Thyroid gland (tissue), 4 donors: Measurements from ENCODE around the gene KCNJ18. TPM values are rescaled to one million over a fixed set of nuclear protein-coding genes. Genes with fewer than 3 reads are reported as not detected.
"Not testable (repeated sequence)": the region's sequence is repeated elsewhere in the genome, so short reads cannot be mapped to it uniquely, and the experiment has no call there.

Source experiments
- DNase-seq, 2 donors: peaks; one replicate each; pipeline ENCODE4 v3.0.0-alpha.2; 2019
- H3K27ac ChIP-seq, 3 donors: fragments of 200-600 bp; sonication (generic); 1 replicate in 2 of 3; 2 replicates in 1 of 3; pipeline ENCODE4 v1.5.1; 2016 to 2019; ENCODE audit warnings: mild to moderate bottlenecking in 1 of 3, moderate library complexity in 1 of 3
- H3K27me3 ChIP-seq: fragments of 200-600 bp; sonication (generic); one replicate; pipeline ENCODE4 v1.5.1; 2019
- H3K36me3 ChIP-seq, 2 donors: fragments of 200-600 bp; sonication (generic); one replicate each; pipeline ENCODE4 v1.5.1; 2016 to 2019
- H3K4me1 ChIP-seq, 2 donors: fragments of 200-600 bp; sonication (generic); one replicate each; pipeline ENCODE4 v1.5.1; 2017 to 2019
- H3K4me3 ChIP-seq, 3 donors: fragments of 200-600 bp; sonication (generic); replicated peaks in 1 of 3; 1 replicate in 2 of 3; 2 replicates in 1 of 3; pipeline ENCODE4 v1.5.1; 2016; ENCODE audit warnings: mild to moderate bottlenecking in 1 of 3
- H3K9me3 ChIP-seq: fragments of 200-600 bp; sonication (generic); one replicate; pipeline ENCODE4 v1.5.1; 2017
- POLR2A ChIP-seq, 2 donors: fragments of 450-650 bp; IDR thresholded peaks; one replicate each; pipeline ENCODE4 v1.6.1; 2017; ENCODE audit warnings: antibody characterized with exemption in 2 of 2, mild to moderate bottlenecking in 2 of 2, moderate library complexity in 1 of 2
- WGBS, 2 donors: methylation state at CpG; one replicate each; pipeline ENCODE4 v1.1.5; 2017; 5-methylcytosine and 5-hydroxymethylcytosine counted together
- intact Hi-C: fragments of 100-400 bp; cut with DNase I; formaldehyde crosslinking; loops from one replicate; pipeline ENCODE4 v1.15.1; 2023
- total RNA-seq, 4 donors: library from RNA; depleted of rRNA; stranded (reverse); fragments of >200 nt; gene quantifications; one replicate each; pipeline ENCODE4 v1.2.3, GENCODE V29; 2016
- TF ChIP-seq, protein P1 (sequence below), 6 experiments: fragments of 200-600 bp in 3 of 6; fragments of 450-650 bp in 3 of 6; sonication (generic) in 3 of 6; IDR thresholded peaks; one replicate each; pipeline ENCODE4 v1.5.1; 2016 to 2019; ENCODE audit warnings: antibody characterized with exemption in 6 of 6, mild to moderate bottlenecking in 2 of 6, inconsistent platforms in 1 of 6, moderate library complexity in 1 of 6

KCNJ18 gene
- total RNA-seq, 4 donors from 2014 or later: not detected

DNA sequence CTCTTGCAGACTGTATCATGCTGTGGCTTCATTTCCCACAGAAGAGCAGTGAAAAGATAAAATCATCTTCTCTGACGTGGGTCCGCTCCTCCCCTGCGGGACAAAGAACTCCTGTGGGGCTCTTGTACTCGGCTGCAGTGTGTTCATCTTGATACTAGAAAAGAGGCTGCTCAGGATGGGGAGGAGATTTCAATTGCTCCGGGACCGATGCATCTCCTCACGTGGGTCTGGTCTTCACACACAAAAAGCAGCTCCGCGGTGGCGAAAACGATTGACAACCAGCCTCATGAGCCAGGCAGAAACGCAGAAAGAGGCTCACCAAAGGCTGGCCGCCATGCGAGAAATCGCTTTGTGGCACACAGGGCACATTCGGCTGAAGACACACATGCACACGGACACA is 14.4 kb upstream of the KCNJ18 start:
- TF ChIP-seq, protein P1, sequence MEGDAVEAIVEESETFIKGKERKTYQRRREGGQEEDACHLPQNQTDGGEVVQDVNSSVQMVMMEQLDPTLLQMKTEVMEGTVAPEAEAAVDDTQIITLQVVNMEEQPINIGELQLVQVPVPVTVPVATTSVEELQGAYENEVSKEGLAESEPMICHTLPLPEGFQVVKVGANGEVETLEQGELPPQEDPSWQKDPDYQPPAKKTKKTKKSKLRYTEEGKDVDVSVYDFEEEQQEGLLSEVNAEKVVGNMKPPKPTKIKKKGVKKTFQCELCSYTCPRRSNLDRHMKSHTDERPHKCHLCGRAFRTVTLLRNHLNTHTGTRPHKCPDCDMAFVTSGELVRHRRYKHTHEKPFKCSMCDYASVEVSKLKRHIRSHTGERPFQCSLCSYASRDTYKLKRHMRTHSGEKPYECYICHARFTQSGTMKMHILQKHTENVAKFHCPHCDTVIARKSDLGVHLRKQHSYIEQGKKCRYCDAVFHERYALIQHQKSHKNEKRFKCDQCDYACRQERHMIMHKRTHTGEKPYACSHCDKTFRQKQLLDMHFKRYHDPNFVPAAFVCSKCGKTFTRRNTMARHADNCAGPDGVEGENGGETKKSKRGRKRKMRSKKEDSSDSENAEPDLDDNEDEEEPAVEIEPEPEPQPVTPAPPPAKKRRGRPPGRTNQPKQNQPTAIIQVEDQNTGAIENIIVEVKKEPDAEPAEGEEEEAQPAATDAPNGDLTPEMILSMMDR (IDR thresholded peaks at IDR 0.05): no peak
- TF ChIP-seq POLR2A (IDR thresholded peaks at IDR 0.05): no peak
- intact Hi-C loops: no loop called here
- Histone ChIP-seq H3K27me3 (no peaks in the 10 kb centered on the region), H3K27ac (no peak overlapping the region), H3K4me1 (no peaks in the 10 kb centered on the region), H3K4me3 (no peak overlapping the region), H3K36me3 (no peaks in the 10 kb centered on the region), H3K9me3 (no peaks in the 10 kb centered on the region)
- 72 to 79% methylated on average over 17 of the region's 17 CpGs for WGBS, 2 donors
- DNase-seq: no peak

DNA sequence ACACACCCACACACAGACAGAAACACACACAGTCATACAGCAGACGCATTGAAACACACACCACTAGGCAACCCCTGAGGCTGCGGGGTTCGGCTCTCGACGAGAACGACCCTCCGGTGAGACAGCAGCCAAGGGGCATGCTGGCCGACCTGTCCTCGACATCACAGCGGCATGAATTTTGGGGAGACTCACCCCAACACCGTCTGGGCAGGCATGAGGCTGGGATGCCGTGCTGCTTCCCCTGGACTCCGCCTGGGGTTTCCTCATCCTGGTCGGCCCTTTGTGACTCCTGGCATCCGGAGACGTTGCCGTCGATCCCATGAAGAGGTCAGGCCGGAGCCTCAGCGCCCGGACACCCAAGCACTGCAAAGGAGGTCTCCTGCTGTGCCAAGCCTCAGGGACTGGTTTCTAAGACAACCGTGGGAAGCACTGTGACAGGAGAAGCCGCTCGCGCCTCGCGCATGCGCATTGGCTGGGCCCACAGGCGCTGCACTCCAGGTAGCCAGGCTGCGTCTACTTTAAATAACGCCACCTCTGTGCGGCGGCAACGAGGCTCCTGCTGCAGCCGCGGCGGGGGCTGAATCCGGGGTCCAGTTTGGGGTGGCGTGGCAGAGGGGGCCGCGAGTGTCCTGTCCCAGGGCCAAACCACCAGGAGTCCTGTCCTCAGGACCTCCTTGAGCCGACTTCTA is 13.8 kb upstream of the KCNJ18 start:
- WGBS, 2 donors: 53 to 82% methylated on average over 10 to 22 of the region's 42 CpGs
- Histone ChIP-seq H3K27me3 (no peaks in the 10 kb centered on the region), H3K4me3 (no peak overlapping the region), H3K4me1 (no peaks in the 10 kb centered on the region), H3K27ac (no peak overlapping the region), H3K36me3 (no peaks in the 10 kb centered on the region), H3K9me3 (no peaks in the 10 kb centered on the region)
- intact Hi-C loops: no loop called here
- peak in 1 of 2 donors; percentile 34 for DNase-seq
- TF ChIP-seq, protein P1 (IDR thresholded peaks at IDR 0.05): no peak
- TF ChIP-seq POLR2A (IDR thresholded peaks at IDR 0.05): no peak

DNA sequence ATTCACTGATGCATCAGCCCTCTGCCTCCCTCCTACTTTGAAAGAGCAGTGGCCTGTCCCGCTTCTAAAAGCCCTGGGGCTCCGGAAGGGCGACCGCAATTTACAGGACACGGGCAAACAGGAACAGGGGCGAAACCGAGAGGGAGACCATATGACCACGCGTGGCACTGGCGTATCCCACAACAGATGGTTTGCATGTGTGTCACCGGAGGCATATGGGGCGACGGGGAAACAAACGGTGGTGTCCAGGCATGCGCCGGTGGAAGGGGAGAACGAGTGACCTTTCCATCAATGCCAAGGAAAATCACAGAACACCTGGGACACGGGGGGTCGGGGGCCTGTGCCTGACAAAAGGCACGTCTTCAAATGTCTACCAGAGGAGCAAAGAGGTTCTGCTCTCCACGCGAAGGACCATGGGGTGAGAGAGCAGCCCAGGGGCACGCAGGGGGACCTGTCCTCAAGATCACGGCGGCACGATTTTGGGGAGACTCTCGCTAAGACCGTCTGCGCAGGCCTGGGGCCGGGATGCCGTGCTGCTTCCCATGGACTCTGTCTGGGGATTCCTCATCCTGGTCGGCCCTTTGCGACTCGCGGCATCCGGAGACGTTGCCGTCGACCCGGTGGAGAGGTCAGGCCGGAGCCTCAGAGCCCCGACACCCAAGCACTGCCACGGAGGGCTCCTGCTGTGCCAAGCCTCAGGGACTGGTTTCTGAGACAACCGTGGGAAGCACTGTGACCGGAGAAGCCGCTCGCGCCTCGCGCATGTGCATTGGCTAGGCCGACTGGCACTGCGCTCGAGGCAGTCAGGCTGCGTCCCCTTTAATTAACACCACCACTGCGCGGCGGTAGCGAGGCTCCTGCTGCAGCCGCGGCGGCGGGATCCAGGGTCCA is 12.8 kb upstream of the KCNJ18 start:
- DNase-seq: no peak
- Histone ChIP-seq H3K4me3 (no peak overlapping the region), H3K4me1 (no peaks in the 10 kb centered on the region), H3K27me3 (no peaks in the 10 kb centered on the region), H3K36me3 (no peaks in the 10 kb centered on the region), H3K9me3 (no peaks in the 10 kb centered on the region), H3K27ac (no peak overlapping the region)
- intact Hi-C loops: loop anchor here (10.0 kb wide), 1 partner anchor 275 kb away; no protein-coding TSS in a partner anchor
- TF ChIP-seq, protein P1 (IDR thresholded peaks at IDR 0.05): no peak
- TF ChIP-seq POLR2A (IDR thresholded peaks at IDR 0.05): no peak
- WGBS, 2 donors: 77 to 83% methylated on average over 48 to 50 of the region's 62 CpGs

DNA sequence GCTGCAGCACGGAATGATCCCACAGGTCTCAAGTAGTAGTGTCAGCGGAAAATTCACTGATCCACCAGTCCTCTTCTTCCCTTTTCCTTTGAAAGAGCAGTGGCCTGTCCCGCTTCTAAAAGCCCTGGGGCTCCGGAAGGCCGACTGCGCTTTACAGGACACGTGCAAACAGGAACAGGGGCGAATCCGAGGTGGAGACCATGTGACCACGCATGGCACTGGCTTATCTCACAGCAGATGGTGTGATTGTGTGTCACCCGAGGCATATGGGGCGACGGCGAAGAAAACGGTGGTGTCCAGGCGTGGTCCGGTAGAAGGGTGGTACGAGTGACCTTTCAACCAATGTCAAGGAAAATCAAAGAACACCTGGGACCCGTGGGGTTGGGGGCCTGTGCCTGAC is 12.0 kb upstream of the KCNJ18 start:
- H3K9me3 ChIP-seq: no peaks in the 10 kb centered on the region
- H3K27ac ChIP-seq: no peak overlapping the region
- 76 to 80% methylated on average over 19 of the region's 19 CpGs for WGBS, 2 donors
- DNase-seq: no peak
- intact Hi-C loops: loop anchor here (10.0 kb wide), 1 partner anchor 276 kb away; no protein-coding TSS in a partner anchor
- TF ChIP-seq, protein P1 (IDR thresholded peaks at IDR 0.05): no peak
- TF ChIP-seq POLR2A (IDR thresholded peaks at IDR 0.05): no peak
- no peaks in the 10 kb centered on the region for H3K27me3 ChIP-seq
- no peak overlapping the region for H3K4me3 ChIP-seq
- H3K4me1 ChIP-seq: no peaks in the 10 kb centered on the region
- H3K36me3 ChIP-seq: no peaks in the 10 kb centered on the region

DNA sequence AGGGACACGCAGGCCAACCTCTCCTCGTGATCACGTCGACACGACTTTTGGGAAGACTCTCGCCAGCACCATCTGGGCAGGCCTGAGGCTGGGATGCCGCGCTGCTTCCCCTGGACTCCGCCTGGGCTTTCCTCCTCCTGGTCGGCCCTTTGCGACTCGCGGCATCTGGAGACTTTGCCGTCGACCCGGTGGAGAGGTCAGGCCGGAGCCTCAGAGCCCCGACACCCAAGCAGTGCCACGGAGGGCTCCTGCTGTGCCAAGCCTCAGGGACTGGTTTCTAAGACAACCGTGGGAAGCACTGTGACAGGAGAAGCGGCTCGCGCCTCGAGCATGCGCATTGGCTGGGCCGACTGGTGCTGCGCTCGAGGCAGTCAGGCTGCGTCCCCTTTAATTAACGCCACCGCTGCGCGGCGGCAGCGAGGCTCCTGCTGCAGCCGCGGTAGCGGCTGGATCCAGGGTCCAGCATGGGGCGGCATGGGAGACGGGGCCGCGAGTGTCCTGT is 11.4 kb upstream of the KCNJ18 start:
- H3K4me1 ChIP-seq, H3K27ac ChIP-seq, H3K9me3 ChIP-seq, H3K27me3 ChIP-seq, H3K4me3 ChIP-seq, H3K36me3 ChIP-seq, DNase-seq: not testable (repeated sequence)
- 75 to 77% methylated on average over 18 to 26 of the region's 42 CpGs for WGBS, 2 donors
- intact Hi-C loops: loop anchor here (10.0 kb wide), 1 partner anchor 276 kb away; no protein-coding TSS in a partner anchor

DNA sequence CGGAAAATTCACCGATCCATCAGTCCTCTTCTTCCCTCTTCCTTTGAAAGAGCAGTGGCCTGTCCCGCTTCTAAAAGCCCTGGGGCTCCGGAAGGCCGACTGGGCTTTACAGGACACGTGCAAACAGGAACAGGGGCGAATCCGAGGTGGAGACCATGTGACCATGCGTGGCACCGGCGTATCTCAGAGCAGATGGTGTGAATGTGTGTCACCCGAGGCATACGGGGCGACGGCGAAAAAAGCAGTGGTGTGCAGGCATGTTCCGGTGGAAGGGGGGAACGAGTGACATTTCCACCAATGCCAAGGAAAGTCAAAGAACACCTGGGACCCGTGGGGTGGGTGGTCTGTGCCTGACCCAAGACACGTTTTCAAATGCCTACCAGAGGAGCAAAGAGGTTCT is 10.7 kb upstream of the KCNJ18 start:
- DNase-seq, H3K9me3 ChIP-seq, H3K36me3 ChIP-seq, H3K4me1 ChIP-seq, H3K4me3 ChIP-seq, H3K27ac ChIP-seq, H3K27me3 ChIP-seq: not testable (repeated sequence)
- 84 to 85% methylated on average over 18 of the region's 20 CpGs for WGBS, 2 donors
- intact Hi-C loops: loop anchor here (10.0 kb wide), 1 partner anchor 277 kb away; no protein-coding TSS in a partner anchor

DNA sequence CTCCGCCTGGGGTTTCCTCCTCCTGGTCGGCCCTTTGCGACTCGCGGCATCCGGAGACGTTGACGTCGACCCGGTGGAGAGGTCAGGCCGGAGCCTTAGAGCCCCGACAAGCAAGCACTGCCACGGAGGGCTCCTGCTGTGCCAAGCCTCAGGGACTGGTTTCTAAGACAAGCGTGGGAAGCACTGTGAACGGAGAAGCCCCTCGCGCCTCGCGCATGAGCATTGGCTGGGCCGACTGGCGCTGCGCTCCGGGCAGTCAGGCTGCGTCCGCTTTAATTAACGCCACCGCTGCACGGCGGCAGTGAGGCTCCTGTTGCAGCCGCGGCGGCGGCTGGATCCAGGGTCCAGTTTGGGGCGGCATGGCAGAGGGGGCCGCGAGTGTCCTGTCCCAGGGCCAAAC is 10.2 kb upstream of the KCNJ18 start:
- H3K36me3 ChIP-seq, H3K27ac ChIP-seq, DNase-seq, H3K9me3 ChIP-seq, H3K4me1 ChIP-seq, H3K4me3 ChIP-seq, H3K27me3 ChIP-seq: not testable (repeated sequence)
- intact Hi-C loops: loop anchor here (10.0 kb wide), 1 partner anchor 277 kb away; no protein-coding TSS in a partner anchor
- 85 to 90% methylated on average over 18 to 26 of the region's 36 CpGs for WGBS, 2 donors

DNA sequence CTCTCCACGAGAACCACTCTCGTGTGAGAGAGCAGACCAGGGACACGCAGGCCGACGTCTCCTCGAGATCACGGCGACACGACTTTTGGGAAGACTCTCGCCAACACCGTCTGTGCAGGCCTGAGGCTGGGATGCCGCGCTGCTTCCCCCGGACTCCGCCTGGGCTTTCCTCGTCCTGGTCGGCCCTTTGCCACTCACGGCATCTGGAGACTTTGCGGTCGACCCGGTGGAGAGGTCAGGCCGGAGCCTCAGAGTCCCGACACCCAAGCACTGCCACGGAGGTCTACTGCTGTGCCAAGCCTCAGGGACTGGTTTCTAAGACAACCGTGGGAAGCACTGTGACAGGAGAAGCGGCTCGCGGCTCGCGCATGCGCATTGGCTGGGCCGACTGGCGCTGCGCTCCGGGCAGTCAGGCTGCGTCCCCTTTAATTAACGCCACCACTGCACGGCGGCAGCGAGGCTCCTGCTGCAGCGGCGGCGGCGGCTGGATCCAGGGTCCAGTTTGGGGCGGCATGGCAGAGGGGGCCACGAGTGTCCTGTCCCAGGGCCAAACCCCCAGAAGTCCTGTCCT is 9.1 kb upstream of the KCNJ18 start:
- H3K27ac ChIP-seq, H3K4me3 ChIP-seq, H3K4me1 ChIP-seq, H3K36me3 ChIP-seq, H3K27me3 ChIP-seq, DNase-seq, H3K9me3 ChIP-seq: not testable (repeated sequence)
- intact Hi-C loops: loop anchor here (10.0 kb wide), 1 partner anchor 278 kb away; no protein-coding TSS in a partner anchor
- 79% methylated on average over 9 of the region's 46 CpGs; no CpG with 5 or more reads in 1 of the 2 donors for WGBS, 2 donors
